Measurements from ENCODE around the gene CPED1.

The CPED1 gene

DNA sequence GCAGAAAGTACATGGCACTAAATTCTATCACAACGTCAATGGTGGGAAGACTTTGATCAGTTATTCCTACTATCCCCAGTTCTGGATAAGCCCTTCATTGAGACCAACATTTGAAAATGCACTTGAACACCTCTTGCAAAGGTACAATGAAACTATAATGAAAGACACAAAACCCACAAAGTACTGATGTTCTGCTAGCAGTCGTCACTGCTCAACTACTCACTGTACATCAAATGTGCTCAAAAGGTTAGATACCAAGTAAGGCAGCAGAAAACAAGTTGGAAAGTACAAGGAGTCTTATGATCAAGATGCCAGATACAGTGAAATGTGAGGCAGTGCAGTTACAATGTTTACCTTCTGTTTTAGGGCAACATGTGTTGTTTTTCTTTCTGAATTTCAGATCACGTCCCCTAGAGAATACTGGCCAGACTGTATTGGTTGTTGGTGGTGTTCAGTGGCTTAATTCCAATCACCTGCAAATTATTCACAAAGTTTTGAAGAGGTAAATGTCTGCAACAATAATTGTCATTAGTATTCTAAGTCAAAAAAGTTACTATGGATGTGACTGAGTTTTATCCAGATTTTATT lies 277.9 kb downstream of the CPED1 start:
- no peak for DNase-seq (ENCODE audit: low read depth)
- no peak overlapping the region for H3K4me3 ChIP-seq (ENCODE audit: low read depth, low read length)
- TF ChIP-seq CTCF (conservative IDR thresholded peaks at IDR 0.05; ENCODE audit: low read depth, low read length): no peak

GRCh38 chr7:121267612-121268011 lies 279.1 kb downstream of the CPED1 start:
- H3K4me3 ChIP-seq (ENCODE audit: low read depth, low read length): no peak overlapping the region
- TF ChIP-seq CTCF (conservative IDR thresholded peaks at IDR 0.05; ENCODE audit: low read depth, low read length): no peak
- DNase-seq (ENCODE audit: low read depth): no peak

GRCh38 chr7:121269798-121270197 lies 281.3 kb downstream of the CPED1 start:
- no peak overlapping the region for H3K4me3 ChIP-seq (ENCODE audit: low read depth, low read length)
- no peak for TF ChIP-seq CTCF (conservative IDR thresholded peaks at IDR 0.05; ENCODE audit: low read depth, low read length)
- no peak for DNase-seq (ENCODE audit: low read depth)

GRCh38 chr7:121271098-121271497 lies 282.6 kb downstream of the CPED1 start:
- no peak overlapping the region for H3K4me3 ChIP-seq (ENCODE audit: low read depth, low read length)
- no peak for DNase-seq (ENCODE audit: low read depth)
- TF ChIP-seq CTCF (conservative IDR thresholded peaks at IDR 0.05; ENCODE audit: low read depth, low read length): no peak

- no peak overlapping the region for H3K4me3 ChIP-seq (ENCODE audit: low read depth, low read length)
- DNase-seq (ENCODE audit: low read depth): no peak
Observed at GRCh38 chr7:121271916-121272315, 283.4 kb downstream of the CPED1 start.

DNA sequence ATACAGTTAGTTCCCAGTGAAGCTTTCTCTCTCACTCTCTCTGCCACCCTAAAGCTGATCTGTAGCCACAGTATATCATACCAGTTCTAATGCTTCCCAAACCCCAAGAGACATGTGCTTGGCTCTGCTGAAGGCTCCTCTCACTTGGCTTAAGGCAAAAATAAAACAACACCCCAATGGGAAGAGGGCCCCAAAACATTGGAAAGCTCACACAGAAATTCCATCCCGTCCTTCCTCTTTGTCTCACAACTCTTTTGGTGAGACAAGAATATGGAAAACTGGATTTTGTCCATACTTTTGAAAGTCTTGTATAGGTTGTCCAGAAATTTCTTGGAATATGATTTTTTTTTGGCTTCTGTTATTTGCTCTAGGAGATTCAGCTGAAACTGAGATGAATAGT lies 284.2 kb downstream of the CPED1 start:
- TF ChIP-seq CTCF (conservative IDR thresholded peaks at IDR 0.05; ENCODE audit: low read depth, low read length): no peak
- no peak for DNase-seq (ENCODE audit: low read depth)
- H3K4me3 ChIP-seq (ENCODE audit: low read depth, low read length): no peak overlapping the region

More at GRCh38 chr7:121271916-121272315, 283.4 kb downstream of the CPED1 start:
- no peak for TF ChIP-seq CTCF (conservative IDR thresholded peaks at IDR 0.05; ENCODE audit: low read depth, low read length)

DNA sequence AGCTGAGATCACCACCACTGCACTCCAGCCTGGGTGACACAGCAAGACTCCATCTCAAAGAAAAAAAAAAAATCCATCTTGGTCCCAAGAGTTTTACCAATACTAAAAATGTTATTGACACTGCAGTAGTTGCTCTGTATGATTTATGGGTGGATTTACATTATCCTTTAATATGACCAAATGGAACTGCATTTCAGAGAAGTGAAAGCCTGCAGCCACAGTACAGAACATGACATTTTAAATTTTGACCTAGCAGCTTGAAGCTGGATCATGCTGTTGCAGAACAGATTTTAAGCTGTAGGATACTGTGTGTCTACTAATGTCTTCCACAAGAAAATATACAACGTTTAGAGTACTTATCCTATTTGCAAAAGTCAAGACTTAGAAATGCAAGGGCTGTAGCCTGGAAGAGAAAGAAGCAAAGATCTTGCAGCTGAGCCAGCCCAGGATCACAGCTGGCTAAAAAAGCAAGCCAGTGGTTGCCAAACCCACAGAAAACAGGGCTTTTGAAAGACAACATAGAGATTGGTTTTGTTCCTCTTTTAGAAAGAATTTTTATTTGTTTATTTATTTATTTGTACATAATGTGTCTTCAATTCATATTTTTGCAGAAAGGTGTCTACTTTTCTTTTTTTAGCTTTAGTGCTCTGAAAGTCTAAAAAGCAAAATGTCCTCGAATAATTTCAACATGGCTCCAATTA lies 285.1 kb downstream of the CPED1 start:
- no peak overlapping the region for H3K4me3 ChIP-seq (ENCODE audit: low read depth, low read length)
- peak; percentile 62 for DNase-seq (ENCODE audit: low read depth)
- no peak for TF ChIP-seq CTCF (conservative IDR thresholded peaks at IDR 0.05; ENCODE audit: low read depth, low read length)
